HG02973 (cell line): Measurements from ENCODE around the gene SORBS1.

ENCODE experiments used
- ATAC-seq: cut with Tn5 transposase; IDR thresholded peaks from one replicate; pipeline ENCODE4 v1.9.1; 2021; ENCODE audit warnings: moderate library complexity; ENCODE audit not compliant: unreplicated experiment

The SORBS1 gene

GRCh38 chr10:95517536-95518454, 43.4 kb downstream of the SORBS1 start:
- no peak for ATAC-seq

DNA sequence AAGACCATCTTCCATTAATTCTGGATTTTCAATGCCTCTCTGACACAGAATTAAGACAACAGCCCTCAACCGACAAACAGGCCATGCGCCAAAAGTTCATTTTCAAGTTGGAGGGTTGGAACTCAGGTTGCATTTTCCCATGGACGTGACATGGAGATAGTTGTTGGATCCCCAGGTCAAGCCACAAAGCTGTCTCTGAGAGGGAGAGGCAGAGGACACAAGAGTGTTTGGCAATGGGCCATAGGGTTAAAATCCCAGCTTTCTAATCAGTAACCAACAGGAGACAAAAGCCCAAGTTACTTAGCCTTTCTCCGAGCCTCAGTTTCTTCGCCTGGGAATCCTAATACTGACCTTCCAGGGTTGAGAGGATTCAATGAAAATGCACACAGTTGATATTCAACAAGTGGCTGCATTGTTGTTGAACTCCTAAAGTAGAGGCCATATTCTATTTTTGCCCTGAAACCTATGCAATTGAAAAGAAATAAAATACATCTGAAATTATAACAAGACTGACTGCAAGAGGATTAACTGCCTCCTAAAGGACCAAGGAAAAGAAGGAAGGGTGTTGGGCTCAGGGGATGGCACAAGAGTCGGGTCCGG, 44.3 kb downstream of the SORBS1 start:
- ATAC-seq: no peak

DNA sequence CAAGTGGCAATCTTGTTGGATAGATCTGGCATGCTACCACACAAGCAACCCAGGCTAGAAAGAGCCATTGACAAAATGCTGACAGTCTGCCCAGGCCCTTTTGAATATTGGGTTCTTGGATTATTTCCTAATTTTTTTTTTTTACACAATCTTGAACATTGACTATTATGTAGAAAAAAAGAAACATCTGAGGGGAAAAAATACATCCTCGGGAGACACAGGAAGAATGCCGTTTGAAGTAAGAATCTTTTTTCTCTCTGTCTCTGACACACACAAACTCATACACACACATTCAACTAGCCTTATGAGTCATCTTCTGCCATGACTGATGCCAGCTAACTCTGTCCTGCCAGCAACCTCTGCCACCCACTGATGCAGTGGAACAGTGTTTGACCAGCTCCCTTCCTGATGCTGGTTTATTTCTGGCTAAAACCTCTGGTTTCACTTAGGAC, 47.2 kb downstream of the SORBS1 start:
- no peak for ATAC-seq

GRCh38 chr10:95513008-95513589, 48.1 kb downstream of the SORBS1 start:
- no peak for ATAC-seq

GRCh38 chr10:95511314-95511713, 49.9 kb downstream of the SORBS1 start:
- no peak for ATAC-seq

DNA sequence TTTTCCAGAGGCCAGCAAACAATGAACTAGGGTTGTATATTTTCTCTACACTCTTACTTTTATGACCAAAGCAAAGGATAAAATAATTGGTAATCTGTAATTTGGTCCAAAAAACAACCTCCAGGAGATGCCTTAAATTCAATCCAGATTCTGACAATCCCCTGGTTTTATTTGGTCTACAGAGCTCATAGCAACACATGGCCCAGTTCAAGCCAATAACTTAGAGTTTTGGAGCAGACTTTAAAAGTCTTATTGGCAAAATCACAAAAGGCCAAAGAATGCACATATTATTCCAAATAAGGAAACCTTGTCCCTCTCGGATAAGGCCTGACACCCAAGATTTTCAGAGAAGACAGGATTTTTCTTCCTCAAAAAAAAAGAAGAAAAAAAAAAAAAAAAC, 51.9 kb downstream of the SORBS1 start:
- no peak for ATAC-seq

- no peak for ATAC-seq
These were observed 52.4 kb downstream of the SORBS1 start for GRCh38 chr10:95508730-95509129.

DNA sequence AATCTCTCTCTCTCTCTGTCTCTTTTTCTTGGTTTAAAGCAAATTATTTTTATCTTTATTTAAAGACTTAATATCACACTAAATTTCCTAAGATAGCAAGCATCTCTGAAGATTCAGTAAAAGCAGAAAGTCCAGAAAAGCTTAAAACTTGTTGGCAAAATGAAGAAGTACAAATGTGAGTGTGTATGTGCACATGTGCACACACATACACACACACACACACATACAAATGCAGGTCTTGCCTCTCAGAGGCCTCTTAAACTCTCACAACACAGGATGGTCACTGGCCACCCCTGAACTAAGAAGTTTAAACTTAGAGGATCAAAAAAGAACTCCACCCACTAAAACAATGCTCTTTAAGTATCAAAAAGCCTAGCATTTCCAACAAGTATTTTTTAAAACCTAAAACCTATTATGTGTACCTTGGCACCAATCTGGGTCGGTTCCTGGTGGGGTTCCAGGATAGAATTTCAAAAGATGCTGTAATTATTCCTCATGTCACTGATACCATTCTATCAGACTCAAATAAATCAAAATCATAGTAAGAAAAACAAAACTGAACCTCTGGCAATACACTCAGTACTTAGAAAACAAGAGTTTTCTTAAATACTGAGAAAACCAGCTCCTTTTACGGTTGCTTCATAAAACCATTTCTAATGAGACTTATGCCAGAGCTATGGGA, 55.0 kb downstream of the SORBS1 start:
- ATAC-seq: no peak

- no peak for ATAC-seq
These were observed 55.5 kb downstream of the SORBS1 start for GRCh38 chr10:95505641-95506040.

DNA sequence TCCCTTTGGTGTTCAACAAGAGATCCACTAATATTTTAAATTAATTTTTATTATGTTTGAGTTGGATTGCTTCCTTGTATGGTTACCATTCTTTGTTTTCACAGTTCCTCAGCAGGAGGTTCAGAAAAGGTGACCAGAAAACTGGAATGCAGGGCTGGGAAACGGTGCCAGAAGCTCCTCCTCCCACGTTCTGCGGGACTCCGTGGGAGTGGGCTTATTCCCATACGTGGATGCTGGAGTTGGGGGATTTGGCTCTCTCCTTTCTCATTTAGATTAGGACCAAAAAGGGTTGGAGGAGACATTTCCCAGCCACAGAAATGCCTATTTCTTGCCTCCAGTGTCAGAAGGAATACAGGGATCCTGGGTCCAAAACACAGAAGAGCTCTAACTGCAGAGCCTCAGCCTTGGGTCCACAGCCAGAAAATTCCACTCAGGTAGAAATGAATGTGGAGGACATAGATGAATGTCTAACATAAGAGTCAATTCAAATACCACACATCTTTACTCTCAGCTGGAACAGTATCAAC, 56.0 kb downstream of the SORBS1 start:
- no peak for ATAC-seq

DNA sequence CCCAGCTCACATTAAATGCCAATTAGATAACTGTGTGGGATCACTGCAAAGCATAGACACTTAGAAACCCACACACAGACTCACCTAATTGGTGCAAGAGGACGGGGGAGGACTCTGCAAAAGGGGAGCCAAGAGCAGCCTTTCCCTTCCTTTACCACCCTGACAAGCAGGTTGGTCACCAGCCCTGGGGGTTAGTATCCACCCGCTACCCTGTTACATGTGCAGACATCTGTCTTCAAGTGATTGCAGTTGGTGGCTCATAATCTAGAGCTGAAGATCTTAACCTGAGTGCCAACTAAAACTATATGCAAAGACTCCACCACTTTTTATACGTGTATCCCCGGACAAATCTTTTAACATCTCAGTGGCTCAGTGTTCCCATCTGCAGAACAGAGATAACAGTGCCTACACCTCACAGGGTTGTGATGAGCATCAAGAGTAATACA, 56.9 kb downstream of the SORBS1 start:
- no peak for ATAC-seq

GRCh38 chr10:95503526-95503925, 57.6 kb downstream of the SORBS1 start:
- no peak for ATAC-seq

- no peak for ATAC-seq
These were observed 58.2 kb downstream of the SORBS1 start for GRCh38 chr10:95503001-95503400.

DNA sequence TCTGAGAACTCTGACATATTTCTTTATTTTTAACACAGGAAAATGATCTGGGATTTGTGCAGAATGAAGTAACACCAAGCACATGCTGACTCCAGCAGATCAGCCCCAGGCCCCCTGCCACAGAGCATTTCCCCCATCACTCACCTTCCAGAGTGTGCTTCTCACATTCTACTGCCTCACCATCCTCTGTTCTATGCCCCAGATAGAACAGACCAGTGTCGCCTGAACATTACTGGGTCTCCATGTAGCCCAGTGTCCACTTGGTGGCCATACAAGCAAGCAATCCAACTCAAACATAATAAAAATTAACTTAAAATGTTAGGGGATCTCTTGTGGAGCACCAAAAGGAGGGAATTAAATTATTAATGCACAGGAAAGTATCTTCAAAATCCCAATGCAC, 58.8 kb downstream of the SORBS1 start:
- no peak for ATAC-seq

DNA sequence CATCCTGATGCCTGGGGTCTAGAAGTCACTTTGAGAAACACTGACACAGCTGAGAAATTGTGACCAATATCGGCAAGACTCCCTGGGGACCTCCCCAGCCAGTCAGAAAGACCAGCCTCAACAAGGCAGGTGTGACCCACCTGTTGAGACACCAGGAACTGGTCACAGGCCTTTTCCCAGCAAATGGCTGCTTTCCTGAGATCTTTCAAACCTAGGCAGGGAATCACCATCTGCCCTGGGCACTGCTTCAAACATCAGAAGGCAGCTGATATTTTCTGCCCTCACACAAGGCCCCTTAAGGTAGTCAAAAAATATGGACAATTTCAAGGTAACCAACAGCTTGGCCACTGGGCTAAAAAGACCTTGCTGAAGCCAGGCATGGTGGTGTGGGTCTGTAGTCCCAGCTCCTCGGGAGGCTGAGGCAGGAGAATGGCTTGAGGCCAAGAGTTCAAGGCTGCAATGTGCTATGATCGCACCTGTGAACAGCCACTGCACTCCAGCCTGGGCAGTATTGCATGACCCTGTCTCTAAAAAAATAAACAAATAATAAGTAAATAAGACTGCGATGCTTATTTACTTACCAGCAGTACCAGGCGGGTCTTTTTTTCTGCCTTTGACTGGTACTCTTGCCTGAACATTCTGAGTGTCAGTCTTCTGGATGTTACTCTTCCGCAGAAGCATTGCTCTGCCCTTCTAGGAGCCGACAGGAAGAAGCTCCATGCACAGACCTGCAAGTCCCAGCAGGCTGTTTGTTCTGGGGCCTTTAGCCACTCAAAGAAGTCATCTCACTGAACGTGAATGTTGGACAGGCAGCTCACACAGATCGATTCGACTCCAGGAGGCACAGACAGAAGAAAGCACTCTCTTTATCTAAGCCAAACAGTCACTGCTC, 59.7 kb downstream of the SORBS1 start:
- ATAC-seq: no peak

GRCh38 chr10:95500649-95501048, 60.5 kb downstream of the SORBS1 start:
- ATAC-seq: no peak

- no peak for ATAC-seq
These were observed 61.1 kb downstream of the SORBS1 start for GRCh38 chr10:95500097-95500496.

DNA sequence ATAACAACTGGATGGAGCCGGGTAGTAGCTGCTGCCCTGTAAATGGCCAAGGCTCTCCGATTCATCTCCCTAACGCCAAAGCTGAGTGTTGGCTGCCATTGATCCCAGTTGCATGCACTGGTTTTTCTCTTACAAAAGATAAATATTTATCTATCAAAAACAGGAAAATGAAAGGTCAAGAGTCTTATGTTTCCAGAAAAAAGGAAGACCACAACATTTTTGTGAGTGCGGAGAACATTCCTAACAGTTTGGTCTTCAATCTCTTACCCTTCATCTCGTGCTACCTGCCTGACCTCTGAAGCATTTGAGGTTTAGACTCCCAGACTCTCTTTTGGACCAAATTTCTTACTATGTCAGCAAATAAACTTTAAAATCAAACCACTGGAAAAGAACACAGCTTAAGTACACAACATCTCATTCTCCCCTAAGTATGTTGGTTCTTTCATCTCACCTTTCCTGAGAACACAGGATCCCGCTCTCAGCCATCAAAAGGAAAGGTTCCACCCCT, 61.6 kb downstream of the SORBS1 start:
- no peak for ATAC-seq

DNA sequence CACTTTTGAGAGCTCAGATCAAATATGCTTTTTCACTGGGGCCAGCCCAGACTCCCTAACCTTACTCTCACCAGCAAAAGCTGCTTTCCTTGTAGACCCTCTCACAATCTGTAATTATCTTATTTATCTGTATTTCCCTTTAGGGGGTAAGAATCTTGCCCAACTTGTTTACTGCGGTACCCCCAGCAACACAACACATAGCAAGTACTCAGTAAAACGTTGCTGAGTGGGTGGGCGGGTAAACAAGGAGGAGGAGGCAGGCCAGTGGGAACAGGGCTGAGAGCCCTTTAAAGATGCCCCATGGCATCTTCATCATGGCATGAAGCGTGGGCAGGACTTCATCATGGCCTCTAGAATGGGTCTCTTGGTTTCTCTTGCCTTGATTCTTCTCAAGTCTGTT, 64.2 kb downstream of the SORBS1 start:
- ATAC-seq: no peak
